Keratinocyte (primary cell): Measurements from ENCODE around the gene G6PD.
"Not testable (repeated sequence)": the region's sequence is repeated elsewhere in the genome, so short reads cannot be mapped to it uniquely, and the experiment has no call there.

Experiments
- CTCF ChIP-seq, 3 experiments: IDR thresholded peaks in 1 of 3; conservative IDR thresholded peaks in 1 of 3; optimal IDR thresholded peaks in 1 of 3; 2 replicates in 2 of 3; 3 replicates in 1 of 3; pipeline versions ENCODE3 to v1.5.1; 2011; ENCODE audit warnings: low read length in 3 of 3, mild to moderate bottlenecking in 3 of 3, moderate library complexity in 2 of 3, control low read depth in 1 of 3, inconsistent platforms in 1 of 3; ENCODE audit not compliant: insufficient read depth in 2 of 3; ENCODE audit errors: extremely low read depth in 1 of 3
- EZH2 ChIP-seq: IDR thresholded peaks from one replicate; pipeline ENCODE4 v1.6.1; 2012; ENCODE audit warnings: inconsistent platforms, mild to moderate bottlenecking, low read length, moderate library complexity

GRCh38 chrX:154570361-154570760 is 23.7 kb upstream of the G6PD start:
- TF ChIP-seq CTCF (optimal IDR thresholded peaks at IDR 0.05 in 1 of 3, IDR thresholded peaks at IDR 0.05 in 1 of 3, conservative IDR thresholded peaks at IDR 0.05 in 1 of 3; ENCODE audit: extremely low read depth in 1 of 3, insufficient read depth in 2 of 3, low read length in 3 of 3); EZH2: not testable (repeated sequence)
